GM21423 (cell line): ENCODE data around the gene ACP6.
"Not testable (repeated sequence)": the region's sequence is repeated elsewhere in the genome, so short reads cannot be mapped to it uniquely, and the experiment has no call there.

ENCODE experiments used
- ATAC-seq: cut with Tn5 transposase; IDR thresholded peaks from one replicate; pipeline ENCODE4 v1.9.1; 2021; ENCODE audit warnings: mild to moderate bottlenecking, moderate library complexity; ENCODE audit not compliant: unreplicated experiment

The ACP6 gene

GRCh38 chr1:147624011-147624410 lies 46.3 kb downstream of the ACP6 start:
- no peak for ATAC-seq

DNA sequence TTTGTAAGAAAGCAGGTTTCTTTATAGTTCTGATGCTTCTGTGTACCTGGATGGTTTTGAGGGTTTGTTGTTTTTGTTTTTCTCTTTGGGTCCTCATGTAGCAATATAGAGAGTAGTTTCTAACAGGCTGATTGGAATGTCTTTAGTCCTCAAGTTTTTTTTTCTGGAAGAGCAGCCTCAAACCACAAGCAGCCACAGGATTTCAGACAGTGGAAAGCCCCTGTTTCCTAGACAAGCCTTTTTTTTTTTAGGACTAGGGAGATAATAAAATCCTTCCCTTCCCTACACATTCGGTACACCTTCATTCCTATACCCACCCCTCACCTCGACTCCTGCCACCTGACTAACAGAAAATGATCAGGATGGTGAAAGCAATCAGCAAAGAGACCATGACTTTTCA lies 47.6 kb downstream of the ACP6 start:
- no peak for ATAC-seq

DNA sequence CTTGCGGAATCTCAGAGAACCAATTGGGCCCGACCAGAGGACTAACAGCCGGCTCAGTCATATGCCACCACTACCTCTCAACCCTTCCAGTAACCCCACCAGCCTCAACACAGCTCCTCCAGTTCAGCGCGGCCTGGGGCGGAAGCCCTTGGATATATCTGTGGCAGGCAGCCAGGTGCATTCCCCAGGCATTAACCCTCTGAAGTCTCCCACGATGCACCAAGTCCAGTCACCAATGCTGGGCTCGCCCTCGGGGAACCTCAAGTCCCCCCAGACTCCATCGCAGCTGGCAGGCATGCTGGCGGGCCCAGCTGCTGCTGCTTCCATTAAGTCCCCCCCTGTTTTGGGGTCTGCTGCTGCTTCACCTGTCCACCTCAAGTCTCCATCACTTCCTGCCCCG lies 49.8 kb downstream of the ACP6 start:
- no peak for ATAC-seq

- no peak for ATAC-seq
Measured at GRCh38 chr1:147619741-147620140, 50.6 kb downstream of the ACP6 start.

DNA sequence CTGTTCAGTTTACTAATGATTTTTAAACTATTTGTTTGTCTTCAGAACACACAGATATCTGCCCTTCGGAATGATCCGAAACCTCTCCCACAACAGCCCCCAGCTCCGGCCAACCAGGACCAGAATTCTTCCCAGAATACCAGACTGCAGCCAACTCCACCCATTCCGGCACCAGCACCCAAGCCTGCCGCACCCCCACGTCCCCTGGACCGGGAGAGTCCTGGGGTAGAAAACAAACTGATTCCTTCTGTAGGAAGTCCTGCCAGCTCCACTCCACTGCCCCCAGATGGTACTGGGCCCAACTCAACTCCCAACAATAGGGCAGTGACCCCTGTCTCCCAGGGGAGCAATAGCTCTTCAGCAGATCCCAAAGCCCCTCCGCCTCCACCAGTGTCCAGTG lies 51.6 kb downstream of the ACP6 start:
- ATAC-seq = no peak

- no peak for ATAC-seq
Measured at GRCh38 chr1:147618077-147618569, 52.2 kb downstream of the ACP6 start.

DNA sequence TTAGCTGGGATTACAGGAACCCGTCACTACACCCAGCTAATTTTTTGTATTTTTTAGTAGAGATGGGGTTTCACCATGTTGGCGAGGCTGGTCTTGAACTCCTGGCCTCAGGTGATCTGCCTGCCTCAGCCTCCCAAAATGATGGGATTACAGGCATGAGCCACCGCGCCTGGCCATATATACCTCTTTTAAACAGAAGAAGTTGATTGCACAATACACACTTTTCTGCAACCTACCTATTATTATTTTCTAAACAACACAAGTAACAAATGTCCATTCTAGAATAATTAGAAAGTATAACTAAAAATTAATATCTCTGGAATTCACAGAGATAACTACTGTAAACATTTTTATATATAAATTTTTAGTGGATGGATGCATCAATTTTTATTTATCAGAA lies 55.4 kb downstream of the ACP6 start:
- ATAC-seq = not testable (repeated sequence)

GRCh38 chr1:147613506-147613905 lies 56.8 kb downstream of the ACP6 start:
- no peak for ATAC-seq

DNA sequence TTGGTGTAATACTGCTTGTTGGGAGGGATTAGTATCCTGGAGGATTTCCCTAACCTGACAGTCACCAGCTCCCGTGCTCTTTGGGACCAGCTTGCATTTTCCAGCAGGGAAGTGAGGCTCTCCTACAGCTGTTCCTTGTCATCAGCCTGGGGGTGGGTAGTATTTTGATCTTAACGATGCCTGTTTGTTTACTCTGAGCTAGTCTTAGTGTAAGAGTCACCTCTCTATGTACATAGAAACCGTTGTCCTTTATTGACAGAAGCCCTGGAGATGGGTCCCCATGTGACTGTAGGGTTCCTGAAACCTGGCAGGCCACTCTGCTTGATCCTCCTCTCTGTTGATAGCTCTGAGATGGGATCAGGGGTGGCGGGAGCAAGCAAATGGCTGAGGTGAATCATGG lies 58.0 kb downstream of the ACP6 start:
- no peak for ATAC-seq

DNA sequence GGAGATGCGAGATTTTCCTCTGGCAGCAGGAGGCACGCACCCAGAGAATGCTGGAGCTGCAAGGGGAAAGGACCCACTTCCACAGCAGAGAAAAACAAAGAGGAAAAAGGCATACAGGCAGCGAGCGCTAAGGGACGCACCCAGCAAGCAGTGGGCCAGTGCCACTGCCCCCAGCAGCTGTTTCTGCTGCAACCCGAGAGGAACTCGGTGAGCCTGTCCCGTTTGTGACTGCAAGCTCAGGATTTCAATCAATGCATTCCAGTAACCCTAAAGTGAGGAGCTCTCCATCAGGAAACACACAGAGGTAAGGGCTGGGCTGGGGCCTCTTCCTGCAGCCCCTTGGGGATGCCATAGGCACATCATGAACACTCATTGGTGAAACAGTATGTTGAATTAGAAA lies 58.7 kb downstream of the ACP6 start:
- no peak for ATAC-seq

DNA sequence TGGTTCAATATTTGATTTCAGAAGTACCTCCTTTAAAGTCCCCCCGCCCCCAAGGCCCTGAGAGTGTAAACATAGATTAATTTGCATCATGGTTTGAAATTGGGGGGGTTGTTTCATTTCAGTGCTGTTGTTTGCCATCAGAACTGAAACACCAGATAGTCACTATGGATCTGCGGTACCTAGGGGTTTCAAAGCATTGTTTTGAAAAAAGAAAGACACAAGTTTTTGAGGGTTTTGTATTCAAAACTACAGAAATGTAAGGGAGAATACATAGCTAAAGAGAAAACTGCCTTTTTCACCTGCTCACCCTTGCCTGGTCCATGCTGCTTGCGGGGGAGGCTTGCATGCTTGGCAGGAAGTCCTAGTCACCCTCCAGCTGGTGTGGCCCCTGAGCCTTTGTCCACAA lies 59.3 kb downstream of the ACP6 start:
- peak; percentile 82 for ATAC-seq

- ATAC-seq = no peak
Measured at GRCh38 chr1:147609358-147609757, 61.0 kb downstream of the ACP6 start.

DNA sequence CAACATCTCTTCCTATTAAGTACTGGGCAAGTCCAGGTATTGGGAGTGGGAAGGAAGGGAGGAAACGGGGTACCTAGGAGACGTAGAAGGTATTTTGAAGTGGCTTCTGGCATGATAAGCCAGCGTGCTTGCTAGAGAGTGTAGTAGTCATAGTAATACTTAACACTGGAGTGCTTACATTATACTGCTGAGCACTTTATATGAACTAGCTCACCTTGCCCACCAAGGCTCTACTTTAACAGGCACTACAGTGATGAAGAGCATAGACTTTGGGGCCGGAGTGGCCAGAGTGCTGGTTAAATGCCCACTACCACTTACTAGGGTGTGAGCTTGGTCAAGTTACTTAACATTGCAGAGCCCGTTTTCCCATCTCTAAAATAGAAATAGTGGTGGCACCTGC lies 61.7 kb downstream of the ACP6 start:
- ATAC-seq = no peak

- no peak for ATAC-seq
Measured at GRCh38 chr1:147605591-147605990, 64.7 kb downstream of the ACP6 start.

DNA sequence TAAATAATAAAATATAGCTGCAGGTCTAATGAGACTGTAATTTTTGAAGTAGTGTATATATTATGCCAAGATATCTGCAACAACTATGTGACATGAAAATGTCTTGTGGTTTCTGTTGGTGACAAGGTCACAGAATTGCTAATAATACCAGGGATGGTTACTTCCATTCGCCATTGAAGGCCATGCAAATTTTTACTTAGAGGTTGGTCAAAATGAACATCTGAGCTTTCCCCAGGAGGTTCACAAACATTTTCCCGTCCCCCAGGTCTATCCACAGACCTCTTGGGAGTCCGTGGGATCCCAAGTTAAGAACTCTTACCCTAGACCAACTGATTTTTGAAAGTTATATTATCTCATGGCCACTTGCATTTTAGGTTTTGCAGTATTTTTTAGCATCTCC lies 66.3 kb downstream of the ACP6 start:
- no peak for ATAC-seq

- ATAC-seq = no peak
Measured at GRCh38 chr1:147600119-147601111, 69.9 kb downstream of the ACP6 start.

DNA sequence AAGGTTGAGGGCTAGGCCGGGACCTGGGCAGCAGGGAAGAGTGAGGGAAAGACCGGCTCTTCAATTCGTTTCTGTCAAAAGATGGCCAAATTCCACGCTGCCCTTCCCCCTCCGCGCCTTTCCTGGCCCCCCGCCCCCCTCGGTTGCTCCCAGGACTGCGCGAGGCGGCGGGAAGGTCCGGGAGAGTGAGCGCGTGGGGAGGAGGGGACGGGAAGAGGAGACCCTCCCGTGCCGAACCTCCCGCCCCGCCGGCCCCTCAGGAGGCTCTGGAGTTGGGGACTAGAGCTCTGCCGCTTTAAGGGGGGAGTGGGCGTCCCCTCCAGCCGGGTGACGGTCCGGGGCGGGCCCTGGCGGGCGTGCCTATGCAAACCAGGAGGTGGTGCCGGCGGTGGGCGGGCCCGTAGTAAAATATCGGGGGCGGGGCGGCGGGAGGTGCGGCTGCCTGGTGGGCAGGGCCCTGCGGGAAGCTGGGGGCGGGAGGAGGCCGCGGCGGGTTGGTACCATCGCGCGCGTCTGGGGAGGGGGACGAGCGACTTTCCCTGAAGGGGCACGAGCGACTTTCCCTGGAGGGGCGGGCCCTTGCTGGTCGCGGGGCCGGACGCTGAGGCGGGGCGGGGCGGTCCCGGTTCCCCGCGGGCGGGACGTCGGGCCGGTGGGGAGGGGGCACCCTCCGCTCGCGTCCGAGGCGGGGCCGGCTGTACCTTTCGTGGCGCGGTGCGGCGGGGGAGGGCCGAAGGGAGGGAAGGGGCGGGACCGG lies 70.8 kb downstream of the ACP6 start:
- peak; percentile 74 for ATAC-seq

DNA sequence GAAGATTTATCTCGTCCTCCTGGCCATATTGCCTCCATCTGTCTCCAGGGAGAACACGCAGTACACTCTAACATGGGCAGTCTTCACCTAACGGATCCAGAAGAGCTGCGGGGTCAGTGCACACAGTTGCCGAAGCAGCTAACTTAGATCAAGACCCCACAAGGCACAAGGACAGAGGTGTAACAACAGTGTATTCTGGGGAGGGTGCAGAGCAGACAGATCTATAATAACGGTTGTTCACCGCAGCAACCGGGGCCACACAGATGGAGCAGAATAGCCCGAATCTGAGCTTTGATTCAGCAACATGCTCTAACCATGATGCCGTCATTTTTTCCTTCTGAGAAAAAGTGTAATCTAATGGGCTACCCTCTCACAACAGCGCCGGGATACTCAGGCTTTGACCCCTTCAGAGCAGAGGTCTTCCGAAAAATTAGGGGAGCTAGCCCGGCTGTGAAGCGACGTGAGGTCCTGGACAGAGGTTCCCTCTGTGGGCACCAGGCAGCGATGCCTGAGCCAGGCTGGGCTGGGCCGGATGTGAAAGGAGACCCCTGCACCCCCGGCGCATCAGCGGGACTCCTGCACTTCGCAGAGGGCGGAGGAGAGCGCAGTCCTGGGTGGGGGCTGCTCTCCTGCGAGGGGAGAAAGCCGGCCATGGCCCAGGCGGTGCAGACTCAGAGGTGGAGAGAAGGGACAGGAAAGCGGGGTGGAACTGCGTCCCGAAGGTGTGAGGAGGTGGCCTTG lies 71.5 kb downstream of the ACP6 start:
- peak; percentile 10 for ATAC-seq

DNA sequence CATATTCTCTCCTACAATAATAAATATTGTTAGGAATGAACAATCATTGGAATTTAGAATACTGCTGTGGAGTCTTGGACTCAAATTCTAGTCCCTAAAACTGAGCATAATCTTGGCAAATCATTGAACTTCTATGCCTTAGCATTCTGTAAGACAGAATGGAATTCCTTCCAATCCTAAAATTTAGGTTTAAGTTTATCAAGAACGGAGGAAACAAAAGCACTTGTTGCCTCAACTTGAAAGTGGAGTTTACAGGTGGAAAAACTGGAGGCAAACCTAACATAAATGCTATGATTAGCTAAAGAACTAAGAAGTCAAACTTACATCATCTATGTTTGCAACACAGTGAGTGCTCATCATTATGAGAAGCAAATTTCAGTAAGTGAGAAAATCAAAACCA lies 73.3 kb downstream of the ACP6 start:
- no peak for ATAC-seq
